A549 treated with CORT108297 at 1 μM for 4 hours (cell line): ENCODE data around the gene PPP2R3B. TPM values are rescaled to one million over a fixed set of nuclear protein-coding genes. Genes with fewer than 3 reads are reported as not detected.

Experiments used
- total RNA-seq: library from RNA; stranded (reverse); fragments of 200-300 nt; extraction: Qiagen RNA extraction; gene quantifications from 5 replicates; pipeline ENCODE4 v1.2.3, GENCODE V29; 2022

Gene PPP2R3B
- 15.0 to 28.9 TPM (median 25.5 TPM) in 5 replicates for total RNA-seq

GRCh38 chrX:386768-387575, at the start of gene PPP2R3B:
Gene PPP2R3B, minus strand, starts transcription at chrX:386907. Its CDS starts 216 bp downstream, at chrX:386691.

GRCh38 chrX:318739-319578, 67.7 kb downstream of the PPP2R3B start, which contains the start of gene GTPBP6:
Gene GTPBP6, minus strand, starts transcription at chrX:318796. Its CDS starts 9 bp downstream, at chrX:318787.

Other genes starting within 250 kb of the PPP2R3B start
- gene PLCXD1, start 105.5 kb downstream of the PPP2R3B start, total RNA-seq = 29.7 to 35.3 TPM (median 31.8 TPM) in 5 replicates
- gene GTPBP6, start 68.1 kb downstream of the PPP2R3B start, total RNA-seq = 36.5 to 57.1 TPM (median 53.9 TPM) in 5 replicates
- gene SHOX, start 243.9 kb upstream of the PPP2R3B start, total RNA-seq = not detected in 5 replicates